Stimulated activated naive B cell treated with anti-CD40 and anti-IgM and Interleukin-4, amounts not matched to agents 10 μg/mL and 1 μg/mL and 100 μg/mL, for 72 hours (primary cell): ENCODE data around the gene ASTL.
A peak's percentile ranks its signal among the peaks of the same experiment; 100 is the strongest.

Experiments
- ATAC-seq, 2 donors: fragments of 150-1000 bp; cut with Tn5 transposase; replicated peaks; 2 replicates each; pipeline ENCODE4 v1.10.0; 2021; ENCODE audit warnings: moderate library complexity in 1 of 2
- DNase-seq: peaks from one replicate; pipeline ENCODE4 v3.0.0; 2021
- H3K27ac Mint-ChIP-seq: one replicate; pipeline ENCODE4 v1.8.0; 2022; ENCODE audit warnings: mild to moderate bottlenecking, mixed read lengths
- H3K27me3 Mint-ChIP-seq, 2 donors: one replicate each; pipeline ENCODE4 v1.8.0; 2022; ENCODE audit warnings: mixed read lengths in 2 of 2
- H3K36me3 Mint-ChIP-seq, 2 donors: one replicate each; pipeline ENCODE4 v1.8.0; 2022; ENCODE audit warnings: mixed read lengths in 2 of 2, mild to moderate bottlenecking in 1 of 2
- H3K4me1 Mint-ChIP-seq, 2 donors: one replicate each; pipeline ENCODE4 v1.8.0; 2022; ENCODE audit warnings: mixed read lengths in 2 of 2, mild to moderate bottlenecking in 1 of 2
- H3K4me3 Mint-ChIP-seq, 2 donors: one replicate each; pipeline ENCODE4 v1.8.0; 2022; ENCODE audit warnings: mild to moderate bottlenecking in 2 of 2, mixed read lengths in 2 of 2, moderate library complexity in 1 of 2
- H3K9me3 Mint-ChIP-seq, 2 donors: one replicate each; pipeline ENCODE4 v1.8.0; 2022; ENCODE audit warnings: mixed read lengths in 2 of 2, mild to moderate bottlenecking in 1 of 2

The ASTL gene

GRCh38 chr2:96135171-96135570 is 3.1 kb downstream of the ASTL start:
- Mint-ChIP-seq H3K4me1 (peaks cover 7 to 22% of the 10 kb centered on the region in 2 donors), H3K36me3 (peaks cover 6 to 17% of the 10 kb centered on the region in 2 donors), H3K9me3 (no peaks in the 10 kb centered on the region), H3K27ac (peak overlapping the region; percentile 33), H3K27me3 (no peaks in the 10 kb centered on the region), H3K4me3 (no peak overlapping the region)
- DNase-seq = no peak
- no peak for ATAC-seq

- Mint-ChIP-seq H3K4me3 (no peak overlapping the region), H3K27ac (no peak overlapping the region), H3K4me1 (peaks cover 7 to 15% of the 10 kb centered on the region in 2 donors), H3K36me3 (peaks cover 6 to 21% of the 10 kb centered on the region in 2 donors), H3K9me3 (no peaks in the 10 kb centered on the region), H3K27me3 (no peaks in the 10 kb centered on the region)
- ATAC-seq (no peak), DNase-seq (no peak)
These were observed 3.9 kb downstream of the ASTL start for GRCh38 chr2:96134421-96134820.

- no peaks in the 10 kb centered on the region for H3K27me3 Mint-ChIP-seq
- DNase-seq (no peak), ATAC-seq (no peak)
- peaks cover 6 to 20% of the 10 kb centered on the region in 2 donors for H3K36me3 Mint-ChIP-seq
- H3K4me1 Mint-ChIP-seq = no peaks in the 10 kb centered on the region
- no peak overlapping the region for H3K4me3 Mint-ChIP-seq
- H3K27ac Mint-ChIP-seq = no peak overlapping the region
- H3K9me3 Mint-ChIP-seq = no peaks in the 10 kb centered on the region
These were observed 6.2 kb downstream of the ASTL start for GRCh38 chr2:96131813-96132745.

GRCh38 chr2:96131152-96131812 is 7.0 kb downstream of the ASTL start:
- peaks cover 6 to 24% of the 10 kb centered on the region in 2 donors for H3K36me3 Mint-ChIP-seq

GRCh38 chr2:96130483-96130882 is 7.8 kb downstream of the ASTL start:
- Mint-ChIP-seq H3K27ac (peak overlapping the region; percentile 37), H3K9me3 (no peaks in the 10 kb centered on the region), H3K4me1 (no peaks in the 10 kb centered on the region), H3K4me3 (no peak overlapping the region), H3K36me3 (peaks cover 6 to 29% of the 10 kb centered on the region in 2 donors), H3K27me3 (no peaks in the 10 kb centered on the region)
- no peak for DNase-seq
- ATAC-seq = no peak

More at GRCh38 chr2:96131152-96131812, 7.0 kb downstream of the ASTL start:
- ATAC-seq = no peak
- Mint-ChIP-seq H3K27ac (no peak overlapping the region), H3K4me1 (no peaks in the 10 kb centered on the region), H3K4me3 (no peak overlapping the region), H3K27me3 (no peaks in the 10 kb centered on the region), H3K9me3 (no peaks in the 10 kb centered on the region)
- no peak for DNase-seq

GRCh38 chr2:96129528-96130120 is 8.7 kb downstream of the ASTL start:
- Mint-ChIP-seq H3K4me3 (no peak overlapping the region), H3K27ac (no peak overlapping the region)
- ATAC-seq = no peak

GRCh38 chr2:96128456-96128855 is 9.8 kb downstream of the ASTL start:
- Mint-ChIP-seq H3K27me3 (peaks cover 0 to 5% of the 10 kb centered on the region in 2 donors), H3K4me3 (no peak overlapping the region), H3K9me3 (no peaks in the 10 kb centered on the region), H3K4me1 (no peaks in the 10 kb centered on the region), H3K27ac (no peak overlapping the region), H3K36me3 (peaks cover 11 to 35% of the 10 kb centered on the region in 2 donors)
- ATAC-seq (no peak), DNase-seq (no peak)

More at GRCh38 chr2:96129528-96130120, 8.7 kb downstream of the ASTL start:
- Mint-ChIP-seq H3K36me3 (peaks cover 11 to 34% of the 10 kb centered on the region in 2 donors), H3K9me3 (no peaks in the 10 kb centered on the region), H3K4me1 (no peaks in the 10 kb centered on the region), H3K27me3 (peaks cover 0 to 3% of the 10 kb centered on the region in 2 donors)
- DNase-seq = no peak

GRCh38 chr2:96124406-96125265 is 13.7 kb downstream of the ASTL start:
- no peaks in the 10 kb centered on the region for H3K9me3 Mint-ChIP-seq
- H3K4me1 Mint-ChIP-seq = peaks cover 17 to 19% of the 10 kb centered on the region in 2 donors
- H3K4me3 Mint-ChIP-seq = no peak overlapping the region
- no peak for ATAC-seq
- no peak for DNase-seq
- H3K27me3 Mint-ChIP-seq = peaks cover 23 to 25% of the 10 kb centered on the region in 2 donors
- H3K36me3 Mint-ChIP-seq = peaks cover 5 to 23% of the 10 kb centered on the region in 2 donors
- H3K27ac Mint-ChIP-seq = no peak overlapping the region

- no peak overlapping the region for H3K27ac Mint-ChIP-seq
- H3K9me3 Mint-ChIP-seq = no peaks in the 10 kb centered on the region
- DNase-seq (no peak), ATAC-seq (no peak)
- peaks cover 19 to 20% of the 10 kb centered on the region in 2 donors for H3K4me1 Mint-ChIP-seq
- peaks cover 5 to 20% of the 10 kb centered on the region in 2 donors for H3K36me3 Mint-ChIP-seq
- H3K27me3 Mint-ChIP-seq = peaks cover 30% of the 10 kb centered on the region in 2 donors
- no peak overlapping the region for H3K4me3 Mint-ChIP-seq
These were observed 14.4 kb downstream of the ASTL start for GRCh38 chr2:96123936-96124335.

GRCh38 chr2:96123290-96123689 is 15.0 kb downstream of the ASTL start:
- ATAC-seq = no peak
- Mint-ChIP-seq H3K9me3 (no peaks in the 10 kb centered on the region), H3K4me1 (peaks cover 19 to 20% of the 10 kb centered on the region in 2 donors), H3K36me3 (peaks cover 5 to 20% of the 10 kb centered on the region in 2 donors), H3K4me3 (no peak overlapping the region), H3K27me3 (peaks cover 30 to 35% of the 10 kb centered on the region in 2 donors), H3K27ac (no peak overlapping the region)
- no peak for DNase-seq

- DNase-seq = no peak
- H3K27ac Mint-ChIP-seq = no peak overlapping the region
- no peak for ATAC-seq
- peaks cover 5 to 20% of the 10 kb centered on the region in 2 donors for H3K36me3 Mint-ChIP-seq
- no peak overlapping the region for H3K4me3 Mint-ChIP-seq
- peaks cover 22 to 29% of the 10 kb centered on the region in 2 donors for H3K4me1 Mint-ChIP-seq
- peaks cover 35 to 44% of the 10 kb centered on the region in 2 donors for H3K27me3 Mint-ChIP-seq
- no peaks in the 10 kb centered on the region for H3K9me3 Mint-ChIP-seq
These were observed 15.9 kb downstream of the ASTL start for GRCh38 chr2:96122391-96122790.

GRCh38 chr2:96121414-96121813 is 16.9 kb downstream of the ASTL start:
- no peak overlapping the region for H3K27ac Mint-ChIP-seq

GRCh38 chr2:96120991-96121390 is 17.3 kb downstream of the ASTL start:
- Mint-ChIP-seq H3K36me3 (peaks cover 5 to 12% of the 10 kb centered on the region in 2 donors), H3K4me3 (no peak overlapping the region), H3K27ac (no peak overlapping the region), H3K4me1 (peaks cover 25 to 38% of the 10 kb centered on the region in 2 donors), H3K9me3 (no peaks in the 10 kb centered on the region), H3K27me3 (peaks cover 35 to 50% of the 10 kb centered on the region in 2 donors)
- ATAC-seq (no peak), DNase-seq (no peak)

More at GRCh38 chr2:96121414-96121813, 16.9 kb downstream of the ASTL start:
- Mint-ChIP-seq H3K9me3 (no peaks in the 10 kb centered on the region), H3K27me3 (peaks cover 35 to 46% of the 10 kb centered on the region in 2 donors), H3K4me1 (peaks cover 25 to 34% of the 10 kb centered on the region in 2 donors), H3K4me3 (no peak overlapping the region), H3K36me3 (peaks cover 5 to 15% of the 10 kb centered on the region in 2 donors)
- ATAC-seq (no peak), DNase-seq (no peak)
